Kidney epithelial cell (primary cell): Measurements from ENCODE around the gene HTR1B. TPM values are rescaled to one million over a fixed set of nuclear protein-coding genes. Genes with fewer than 3 reads are reported as not detected.

Experiments
- DNase-seq: peaks from one replicate; pipeline ENCODE4 v3.0.0-alpha.2; 2010; ENCODE audit warnings: low read depth
- H3K27me3 ChIP-seq: 2 replicates; pipeline ENCODE4 v1.6.0; 2011; ENCODE audit warnings: low read length; ENCODE audit not compliant: control insufficient read depth, insufficient read depth
- H3K36me3 ChIP-seq: 2 replicates; pipeline ENCODE4 v1.5.1; 2011; ENCODE audit warnings: low read length; ENCODE audit not compliant: control insufficient read depth, insufficient read depth
- H3K4me3 ChIP-seq: 2 replicates; pipeline ENCODE4 v1.5.1; 2011; ENCODE audit warnings: low read depth, mild to moderate bottlenecking, control low read depth, low read length
- CTCF ChIP-seq: IDR thresholded peaks from 2 replicates; pipeline ENCODE4 v1.5.1; 2011; ENCODE audit warnings: mild to moderate bottlenecking, moderate library complexity, low read length, control low read depth, inconsistent platforms; ENCODE audit not compliant: insufficient read depth, poor library complexity, severe bottlenecking
- total RNA-seq: library from RNA; depleted of rRNA; stranded (reverse); fragments of >200 nt; gene quantifications from 2 replicates; pipeline ENCODE4 v1.2.3, GENCODE V29; 2015

Gene HTR1B
- 1.5 and 2.3 TPM in 2 replicates for total RNA-seq

GRCh38 chr6:77463308-77463860, at the start of gene HTR1B:
TSS of gene HTR1B (minus strand) at chr6:77463491. CDS start at chr6:77463403, 88 bp downstream.
- no peaks in the 10 kb centered on the region for H3K36me3 ChIP-seq
- TF ChIP-seq CTCF, result no peak

GRCh38 chr6:77512554-77512953, 49.3 kb upstream of the HTR1B start:
- no peaks in the 10 kb centered on the region for H3K36me3 ChIP-seq
- H3K27me3 ChIP-seq, result no peaks in the 10 kb centered on the region
- DNase-seq, result no peak
- no peak overlapping the region for H3K4me3 ChIP-seq
- TF ChIP-seq CTCF, result no peak

More at GRCh38 chr6:77463308-77463860, at the start of gene HTR1B:
- no peak for DNase-seq
- H3K4me3 ChIP-seq, result peak within 1 kb of the TSS; percentile 41
- H3K27me3 ChIP-seq, result peaks cover 38% of the 10 kb centered on the region

GRCh38 chr6:77511860-77512259, 48.6 kb upstream of the HTR1B start:
- H3K4me3 ChIP-seq, result no peak overlapping the region
- DNase-seq, result no peak
- no peaks in the 10 kb centered on the region for H3K36me3 ChIP-seq
- TF ChIP-seq CTCF, result no peak
- H3K27me3 ChIP-seq, result no peaks in the 10 kb centered on the region

GRCh38 chr6:77502981-77503380, 39.7 kb upstream of the HTR1B start:
- no peak for DNase-seq
- H3K4me3 ChIP-seq, result no peak overlapping the region
- no peak for TF ChIP-seq CTCF

GRCh38 chr6:77492530-77492929, 29.2 kb upstream of the HTR1B start:
- H3K27me3 ChIP-seq, result no peaks in the 10 kb centered on the region
- no peak for DNase-seq
- TF ChIP-seq CTCF, result no peak

More at GRCh38 chr6:77502981-77503380, 39.7 kb upstream of the HTR1B start:
- no peaks in the 10 kb centered on the region for H3K27me3 ChIP-seq
- no peaks in the 10 kb centered on the region for H3K36me3 ChIP-seq

GRCh38 chr6:77487808-77488425, 24.6 kb upstream of the HTR1B start:
- no peak for TF ChIP-seq CTCF
- Histone ChIP-seq H3K4me3 (no peak overlapping the region), H3K36me3 (no peaks in the 10 kb centered on the region), H3K27me3 (no peaks in the 10 kb centered on the region)
- DNase-seq, result no peak

More at GRCh38 chr6:77492530-77492929, 29.2 kb upstream of the HTR1B start:
- Histone ChIP-seq H3K36me3 (no peaks in the 10 kb centered on the region), H3K4me3 (no peak overlapping the region)
